ENCODE measurements around the gene PLPPR4.
"Not testable (repeated sequence)": the region's sequence is repeated elsewhere in the genome, so short reads cannot be mapped to it uniquely, and the experiment has no call there.

PLPPR4 gene

DNA sequence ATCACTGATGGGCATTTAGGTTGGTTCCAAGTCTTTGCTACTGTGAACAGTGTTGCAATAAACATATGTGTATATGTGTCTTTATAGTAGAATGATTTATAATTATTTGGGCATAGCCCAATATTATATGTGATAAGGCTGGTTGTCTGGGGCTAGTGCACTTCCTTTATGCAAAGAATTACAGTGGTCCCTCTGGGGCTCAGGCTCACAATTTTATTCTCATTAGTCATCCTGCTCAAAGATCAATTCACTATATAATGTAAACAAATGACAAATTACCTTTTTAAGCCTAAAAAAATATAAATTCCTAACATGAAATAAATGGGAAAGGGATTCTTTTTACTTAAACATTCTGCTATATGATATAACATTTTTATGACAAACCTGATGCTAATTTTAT is 5.0 kb downstream of the PLPPR4 start:
- DNase-seq, result no peak

- no peak for DNase-seq
Observed at GRCh38 chr1:99270646-99271045, 6.4 kb downstream of the PLPPR4 start.

- DNase-seq, result no peak
Observed at GRCh38 chr1:99271249-99271648, 7.0 kb downstream of the PLPPR4 start.

DNA sequence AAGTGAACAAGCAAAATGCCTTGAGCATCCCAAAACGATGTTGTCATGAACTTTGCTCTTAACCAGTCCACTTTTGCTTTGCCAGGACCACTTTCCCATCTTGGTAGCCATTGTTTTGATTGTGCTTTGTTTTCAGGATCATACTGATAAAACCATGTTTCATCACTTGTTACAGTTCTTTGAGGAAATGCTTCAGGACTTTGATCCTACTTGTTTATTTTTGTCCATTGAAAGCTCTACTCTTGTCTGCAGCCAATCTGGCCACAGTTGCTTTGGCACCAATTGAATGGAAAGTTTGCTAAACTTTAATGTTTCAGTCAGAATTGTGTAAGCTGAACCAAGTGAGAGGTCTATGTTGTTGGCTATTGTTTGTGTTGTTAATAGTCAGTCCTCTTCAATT is 12.8 kb downstream of the PLPPR4 start:
- no peak for DNase-seq

GRCh38 chr1:99279525-99279924 is 15.2 kb downstream of the PLPPR4 start:
- no peak for DNase-seq

GRCh38 chr1:99281105-99281504 is 16.8 kb downstream of the PLPPR4 start:
- no peak for DNase-seq

- no peak for DNase-seq
Observed at GRCh38 chr1:99282536-99282935, 18.2 kb downstream of the PLPPR4 start.

GRCh38 chr1:99283521-99283920 is 19.2 kb downstream of the PLPPR4 start:
- not testable (repeated sequence) for DNase-seq

- DNase-seq, result no peak
Observed at GRCh38 chr1:99292886-99293285, 28.6 kb downstream of the PLPPR4 start.

- DNase-seq, result no peak
Observed at GRCh38 chr1:99297923-99298322, 33.6 kb downstream of the PLPPR4 start.

DNA sequence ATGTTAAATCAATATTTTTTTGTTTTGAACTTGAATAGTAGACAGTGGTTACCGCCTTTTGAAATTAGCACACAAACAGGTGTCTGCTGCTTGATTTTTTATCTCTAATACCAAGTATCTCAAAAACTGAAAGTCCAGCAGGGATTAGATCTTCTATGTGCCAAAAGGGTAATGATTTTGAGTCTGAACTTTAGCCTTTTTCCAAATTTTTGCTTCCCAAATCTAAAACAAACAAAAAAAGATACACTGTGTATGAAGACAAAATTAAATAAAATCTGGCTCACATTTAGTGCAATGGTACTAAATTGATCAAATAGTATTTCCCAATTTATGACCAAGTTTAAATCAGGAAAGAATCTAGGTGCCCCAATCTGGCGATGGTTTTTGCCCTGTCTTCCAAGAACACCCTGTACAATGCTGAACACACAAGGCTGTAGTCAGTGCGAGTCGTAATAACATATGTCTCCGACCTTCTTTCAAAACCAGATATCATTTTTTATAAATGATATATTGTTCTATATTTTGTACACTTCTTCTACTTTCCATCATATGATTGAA is 40.5 kb downstream of the PLPPR4 start:
- DNase-seq, result no peak

GRCh38 chr1:99305626-99306025 is 41.3 kb downstream of the PLPPR4 start:
- DNase-seq, result no peak

- DNase-seq, result no peak
Observed at GRCh38 chr1:99306056-99306455, 41.8 kb downstream of the PLPPR4 start.

DNA sequence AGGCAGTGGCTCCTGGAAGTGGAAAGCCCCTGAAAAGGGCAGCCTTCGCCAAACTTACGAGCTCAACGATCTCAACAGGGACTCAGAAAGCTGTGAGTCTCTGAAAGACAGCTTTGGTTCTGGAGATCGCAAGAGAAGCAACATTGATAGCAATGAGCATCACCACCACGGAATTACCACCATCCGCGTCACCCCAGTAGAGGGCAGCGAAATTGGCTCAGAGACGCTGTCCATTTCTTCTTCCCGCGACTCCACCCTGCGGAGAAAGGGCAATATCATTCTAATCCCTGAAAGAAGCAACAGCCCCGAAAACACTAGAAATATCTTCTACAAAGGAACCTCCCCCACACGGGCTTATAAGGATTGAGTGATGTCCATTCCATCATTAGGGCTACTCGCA is 42.4 kb downstream of the PLPPR4 start:
- DNase-seq, result no peak

GRCh38 chr1:99315305-99315704 is 51.0 kb downstream of the PLPPR4 start:
- DNase-seq, result no peak

- DNase-seq, result no peak
Observed at GRCh38 chr1:99326215-99326949, 62.1 kb downstream of the PLPPR4 start.

- DNase-seq, result no peak
Observed at GRCh38 chr1:99327357-99327756, 63.1 kb downstream of the PLPPR4 start.

DNA sequence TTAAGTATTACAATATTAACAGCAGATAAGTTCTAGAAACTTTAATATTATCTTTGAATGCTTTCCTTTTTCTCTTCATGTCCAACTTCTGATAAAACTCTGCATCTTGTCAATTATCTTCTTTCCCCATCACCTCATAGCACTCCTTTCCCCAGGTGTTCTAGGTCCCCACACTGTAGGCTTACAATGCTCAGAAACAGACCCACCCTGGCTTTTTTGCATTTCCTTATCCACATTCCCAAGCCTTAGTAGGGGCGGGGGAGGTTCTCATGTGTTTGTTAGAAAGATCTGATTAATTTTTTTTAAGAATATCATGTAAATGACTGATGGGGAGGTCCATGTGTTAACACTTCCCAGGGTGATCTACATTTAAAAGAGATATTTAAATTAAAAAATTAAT is 63.9 kb downstream of the PLPPR4 start:
- DNase-seq, result no peak

GRCh38 chr1:99331083-99331482 is 66.8 kb downstream of the PLPPR4 start:
- DNase-seq, result no peak

- no peak for DNase-seq
Observed at GRCh38 chr1:99331636-99332035, 67.3 kb downstream of the PLPPR4 start.

GRCh38 chr1:99332561-99332960 is 68.3 kb downstream of the PLPPR4 start:
- DNase-seq, result no peak

GRCh38 chr1:99334991-99335390 is 70.7 kb downstream of the PLPPR4 start:
- no peak for DNase-seq

- DNase-seq, result no peak
Observed at GRCh38 chr1:99347041-99347684, 82.9 kb downstream of the PLPPR4 start.

DNA sequence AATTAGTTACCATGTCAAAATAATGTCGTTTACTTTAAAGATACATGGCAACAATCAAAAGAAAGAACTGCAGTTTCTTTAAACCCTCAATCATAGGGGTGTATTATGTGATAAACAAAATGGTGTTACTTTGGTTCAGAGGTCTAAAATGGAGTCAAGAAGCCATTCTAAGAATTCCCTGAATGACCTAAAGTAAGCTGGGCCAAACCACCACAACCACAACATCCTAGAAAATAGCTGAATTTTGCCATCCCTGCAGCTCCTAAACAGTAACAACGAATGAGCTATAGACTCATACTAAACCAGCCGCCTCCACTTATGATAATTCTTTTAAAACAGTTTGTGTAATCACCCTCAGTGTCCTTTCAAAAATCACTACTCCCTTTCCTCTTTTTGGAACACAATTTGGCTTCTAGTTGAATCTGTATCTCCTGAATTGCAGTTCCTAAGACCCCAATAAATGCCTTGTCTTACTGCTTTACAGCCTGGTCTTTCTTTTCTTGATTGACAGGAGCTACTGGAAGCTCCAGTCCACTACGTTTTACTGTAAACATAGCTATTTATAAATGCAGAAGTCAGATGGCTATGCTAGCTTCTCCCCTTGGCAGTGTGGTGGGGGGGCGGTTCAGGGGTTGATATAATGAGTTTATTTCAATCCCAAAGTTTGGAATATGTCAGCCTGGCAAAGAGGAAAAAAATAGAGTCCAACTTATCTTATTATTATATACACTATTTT is 84.3 kb downstream of the PLPPR4 start:
- DNase-seq, result no peak

Measured in NCI-H2081 treated with DMSO at 0.1 percent for 48 hours (cell line).